GM19099 (cell line): ENCODE results near the gene PALMD.

Experiments
- POLR2A ChIP-seq: IDR thresholded peaks from 3 replicates; pipeline ENCODE4 v1.6.1; 2011; ENCODE audit warnings: low read depth; ENCODE audit not compliant: insufficient read length; ENCODE audit errors: extremely low read depth

Gene PALMD

GRCh38 chr1:99645699-99646531, at the start of gene PALMD:
Gene PALMD, plus strand, starts transcription at chr1:99646113. Its CDS starts 205 bp downstream, at chr1:99646318.
- no peak for TF ChIP-seq POLR2A

GRCh38 chr1:99598738-99599411, 47.0 kb upstream of the PALMD start:
- TF ChIP-seq POLR2A, result no peak

DNA sequence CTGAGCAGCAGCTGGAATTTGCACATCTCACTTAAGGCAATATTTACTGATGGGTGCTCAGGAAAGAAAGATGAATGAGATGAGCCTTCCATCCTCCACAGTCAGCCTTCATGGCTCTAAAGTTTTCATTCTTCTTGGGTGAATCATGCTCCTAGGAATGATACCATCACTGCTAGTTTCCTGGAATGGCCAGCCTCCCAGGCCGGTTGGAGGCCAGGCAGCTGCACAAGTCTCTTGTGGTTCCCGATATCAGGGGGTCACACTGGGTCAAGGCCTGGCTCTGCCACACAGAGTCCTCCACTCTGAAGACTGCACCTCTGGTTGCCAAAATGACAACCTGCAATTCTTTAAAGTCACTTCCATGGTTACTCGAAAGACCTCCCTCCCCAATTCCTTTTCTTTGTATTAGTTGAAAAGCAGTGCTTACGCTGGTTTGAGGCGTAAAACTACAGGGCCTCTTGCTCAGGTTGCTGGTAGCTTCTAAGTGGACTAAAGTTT, 46.2 kb upstream of the PALMD start:
- no peak for TF ChIP-seq POLR2A

GRCh38 chr1:99600782-99601181, 45.1 kb upstream of the PALMD start:
- TF ChIP-seq POLR2A, result no peak

DNA sequence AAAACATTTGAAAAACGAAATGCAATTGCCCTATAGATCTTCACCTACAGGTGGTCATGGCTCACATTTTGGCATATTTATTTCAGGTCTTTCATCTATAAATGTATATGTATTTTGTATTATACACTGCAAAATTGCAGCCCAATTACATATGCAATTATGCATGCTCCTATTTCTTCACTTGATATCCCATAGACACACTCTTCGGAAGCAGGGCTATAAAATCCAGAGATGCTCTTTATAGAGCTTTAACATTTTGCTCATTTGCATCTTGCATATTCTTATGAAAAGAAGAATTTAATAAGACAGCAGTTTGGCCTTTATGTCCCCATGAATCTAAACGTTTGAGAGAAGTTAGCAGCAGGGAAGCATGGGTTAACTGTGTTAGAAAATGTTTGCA, 44.7 kb upstream of the PALMD start:
- TF ChIP-seq POLR2A, result no peak

GRCh38 chr1:99601709-99602403, 44.1 kb upstream of the PALMD start:
- TF ChIP-seq POLR2A, result no peak

GRCh38 chr1:99602404-99602969, 43.4 kb upstream of the PALMD start:
- TF ChIP-seq POLR2A, result no peak

- no peak for TF ChIP-seq POLR2A
Measured at GRCh38 chr1:99603699-99604560, 42.0 kb upstream of the PALMD start.

- TF ChIP-seq POLR2A, result no peak
Measured at GRCh38 chr1:99606306-99606705, 39.6 kb upstream of the PALMD start.

DNA sequence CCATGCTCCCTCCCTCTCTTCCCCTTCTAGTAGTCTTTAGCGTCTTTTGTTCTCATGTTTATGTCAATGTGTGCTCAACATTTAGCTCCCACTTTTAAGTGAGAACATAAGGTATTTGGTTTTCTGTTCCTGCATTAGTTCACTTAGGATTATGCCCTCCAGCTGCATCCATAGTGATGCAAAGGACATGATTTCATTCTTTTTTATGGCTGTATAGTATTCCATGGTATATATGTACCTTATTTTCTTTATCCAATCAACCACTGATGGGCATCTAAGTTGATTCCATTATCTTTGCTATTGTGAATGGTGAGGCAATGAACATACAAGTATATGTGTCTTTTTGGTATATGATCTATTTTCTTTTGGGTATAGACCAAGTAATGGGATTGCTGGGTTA, 38.3 kb upstream of the PALMD start:
- no peak for TF ChIP-seq POLR2A

- no peak for TF ChIP-seq POLR2A
Measured at GRCh38 chr1:99608058-99608457, 37.9 kb upstream of the PALMD start.

- no peak for TF ChIP-seq POLR2A
Measured at GRCh38 chr1:99613716-99614115, 32.2 kb upstream of the PALMD start.

- no peak for TF ChIP-seq POLR2A
Measured at GRCh38 chr1:99614728-99615127, 31.2 kb upstream of the PALMD start.

DNA sequence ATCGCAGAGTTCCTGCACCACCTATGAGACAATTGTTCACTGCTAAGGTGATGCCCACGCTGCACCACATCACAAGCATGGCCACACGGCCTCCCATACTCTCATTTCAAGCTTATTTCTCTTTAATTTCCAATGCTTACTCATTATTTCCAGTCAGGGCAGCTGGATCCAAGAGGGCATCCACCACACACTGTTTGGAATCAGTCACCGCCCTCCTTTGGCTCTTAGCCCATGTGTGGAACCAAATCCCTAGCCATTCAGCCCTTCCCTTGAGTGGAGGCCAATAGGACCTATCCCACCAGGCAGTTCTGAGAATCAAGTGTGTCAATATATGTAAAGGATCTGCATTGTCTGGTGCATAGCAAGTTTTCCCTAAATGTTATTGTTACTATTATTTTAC, 26.3 kb upstream of the PALMD start:
- TF ChIP-seq POLR2A, result no peak

- no peak for TF ChIP-seq POLR2A
Measured at GRCh38 chr1:99621340-99621901, 24.5 kb upstream of the PALMD start.
